GM12865 (cell line): ENCODE data around the gene ULBP1.
"Not testable (repeated sequence)": the region's sequence is repeated elsewhere in the genome, so short reads cannot be mapped to it uniquely, and the experiment has no call there.

Experiments
- DNase-seq: peaks from one replicate; pipeline ENCODE4 v3.0.0; 2010; ENCODE audit warnings: low read depth
- H3K4me3 ChIP-seq: 2 replicates; pipeline ENCODE4 v1.5.1; 2011; ENCODE audit warnings: mild to moderate bottlenecking, low read depth, low read length, control low read depth
- TF ChIP-seq, protein P1 (sequence below): IDR thresholded peaks from 2 replicates; pipeline ENCODE4 v1.5.1; 2011; ENCODE audit warnings: low read length, control low read depth, low read depth, inconsistent platforms; ENCODE audit not compliant: insufficient read depth; ENCODE audit errors: missing control alignments

ULBP1 gene

DNA sequence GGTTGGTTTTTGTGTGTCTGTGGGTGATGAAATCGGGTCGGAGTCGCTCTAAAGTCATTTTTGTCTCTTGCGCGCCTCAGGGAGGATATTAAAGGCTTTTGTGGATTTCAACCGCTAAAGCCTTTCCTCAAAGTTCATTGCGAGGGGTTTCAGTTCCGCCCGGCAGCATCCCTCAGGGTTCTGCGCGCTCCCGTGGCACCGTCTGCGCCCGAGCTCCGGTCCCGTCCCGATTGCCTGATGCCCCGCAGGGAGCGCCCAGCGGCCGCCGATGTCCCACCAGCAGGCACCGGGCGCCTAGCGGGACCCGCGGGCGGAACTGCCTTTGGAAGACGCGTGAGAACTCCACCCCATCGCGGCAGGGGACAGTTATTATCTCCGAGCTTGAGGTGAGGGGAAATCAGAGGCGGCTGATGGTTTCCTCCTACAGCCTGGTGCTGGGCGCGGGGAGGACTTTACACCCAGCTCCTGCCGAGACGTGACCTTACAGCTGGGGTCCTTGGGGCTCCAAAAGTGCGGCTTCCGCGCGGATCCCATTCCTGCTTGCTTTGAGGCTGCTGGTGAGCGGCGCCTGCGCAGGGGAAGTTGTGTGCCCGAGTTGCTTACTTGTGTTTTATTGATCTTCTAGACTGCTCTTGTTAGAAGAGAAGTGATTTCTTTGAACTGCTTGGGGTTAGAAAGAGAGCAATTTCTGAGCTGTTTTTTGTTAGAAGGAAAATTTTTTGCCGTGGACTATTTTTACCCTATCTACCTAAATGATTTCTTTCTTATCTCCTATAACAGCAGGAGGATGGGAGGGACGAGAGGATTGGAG is 27.1 kb downstream of the ULBP1 start:
- peak overlapping the region; percentile 18; the same call in 1 of the 2 replicates for H3K4me3 ChIP-seq
- no peak for DNase-seq
- TF ChIP-seq, protein P1, sequence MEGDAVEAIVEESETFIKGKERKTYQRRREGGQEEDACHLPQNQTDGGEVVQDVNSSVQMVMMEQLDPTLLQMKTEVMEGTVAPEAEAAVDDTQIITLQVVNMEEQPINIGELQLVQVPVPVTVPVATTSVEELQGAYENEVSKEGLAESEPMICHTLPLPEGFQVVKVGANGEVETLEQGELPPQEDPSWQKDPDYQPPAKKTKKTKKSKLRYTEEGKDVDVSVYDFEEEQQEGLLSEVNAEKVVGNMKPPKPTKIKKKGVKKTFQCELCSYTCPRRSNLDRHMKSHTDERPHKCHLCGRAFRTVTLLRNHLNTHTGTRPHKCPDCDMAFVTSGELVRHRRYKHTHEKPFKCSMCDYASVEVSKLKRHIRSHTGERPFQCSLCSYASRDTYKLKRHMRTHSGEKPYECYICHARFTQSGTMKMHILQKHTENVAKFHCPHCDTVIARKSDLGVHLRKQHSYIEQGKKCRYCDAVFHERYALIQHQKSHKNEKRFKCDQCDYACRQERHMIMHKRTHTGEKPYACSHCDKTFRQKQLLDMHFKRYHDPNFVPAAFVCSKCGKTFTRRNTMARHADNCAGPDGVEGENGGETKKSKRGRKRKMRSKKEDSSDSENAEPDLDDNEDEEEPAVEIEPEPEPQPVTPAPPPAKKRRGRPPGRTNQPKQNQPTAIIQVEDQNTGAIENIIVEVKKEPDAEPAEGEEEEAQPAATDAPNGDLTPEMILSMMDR = no peak

DNA sequence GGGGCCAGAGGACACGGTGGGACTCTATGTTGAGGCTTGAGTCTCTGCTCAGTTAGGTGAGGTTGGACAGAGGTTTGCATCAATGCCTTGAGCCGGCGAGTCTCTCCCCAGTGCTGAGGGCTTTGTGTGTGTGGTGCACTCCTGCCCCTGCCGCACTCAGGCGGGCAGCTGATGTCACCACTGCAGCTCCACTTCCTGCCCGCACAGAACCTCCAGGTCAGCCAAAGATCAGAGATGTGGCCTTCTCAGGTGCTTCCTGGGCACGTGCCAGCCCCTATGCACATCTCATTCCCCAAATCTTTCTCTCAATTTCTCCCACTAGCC is 27.7 kb downstream of the ULBP1 start:
- DNase-seq, H3K4me3 ChIP-seq: not testable (repeated sequence)

DNA sequence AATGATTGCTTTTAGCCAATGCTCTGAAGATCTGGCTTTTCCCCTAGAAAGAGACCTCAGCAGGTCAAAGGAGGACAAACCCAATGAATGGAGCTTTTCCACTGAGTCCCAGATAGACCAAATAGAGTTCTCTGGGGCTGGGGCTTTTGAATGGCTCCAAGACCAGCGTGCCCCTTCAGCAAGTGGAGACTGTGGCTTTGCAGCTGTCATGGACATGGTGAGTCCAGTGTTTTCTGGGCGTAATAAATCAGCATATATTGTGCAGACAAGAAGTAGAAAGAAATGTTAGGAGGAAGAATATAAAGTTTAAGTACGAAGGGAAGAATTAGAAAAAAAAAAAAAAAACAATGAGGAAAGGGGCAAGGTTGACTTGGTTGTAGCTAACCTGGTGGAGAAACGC is 28.1 kb downstream of the ULBP1 start:
- DNase-seq = no peak
- TF ChIP-seq, protein P1 = no peak
- H3K4me3 ChIP-seq = no peak overlapping the region

DNA sequence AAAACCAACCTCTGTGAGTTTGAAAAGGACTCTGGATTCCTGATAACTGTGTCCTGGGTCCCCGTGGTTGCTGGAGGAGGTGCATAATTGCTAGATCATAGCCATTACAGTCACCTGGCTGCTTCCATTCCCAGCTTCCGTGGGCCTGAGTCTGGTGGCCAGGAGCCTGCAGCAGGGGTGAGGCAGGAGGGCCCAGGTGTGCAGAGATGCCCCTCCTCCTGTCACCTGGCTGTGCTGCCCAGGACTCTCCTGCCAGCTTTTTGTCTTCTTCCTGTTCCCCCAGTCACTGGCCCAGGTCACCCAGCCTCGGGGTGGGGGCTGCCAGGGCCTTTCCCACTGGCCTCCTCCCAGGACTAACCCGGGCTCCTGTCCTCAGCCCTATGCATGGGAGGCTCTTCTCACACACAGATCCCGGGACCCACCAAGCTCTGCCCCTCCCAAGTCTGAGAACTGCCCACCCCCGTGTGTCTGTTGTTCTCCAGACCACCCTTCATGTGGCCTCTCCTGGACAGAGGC is 31.6 kb downstream of the ULBP1 start:
- DNase-seq = no peak
- no peak overlapping the region for H3K4me3 ChIP-seq
- TF ChIP-seq, protein P1 = no peak

DNA sequence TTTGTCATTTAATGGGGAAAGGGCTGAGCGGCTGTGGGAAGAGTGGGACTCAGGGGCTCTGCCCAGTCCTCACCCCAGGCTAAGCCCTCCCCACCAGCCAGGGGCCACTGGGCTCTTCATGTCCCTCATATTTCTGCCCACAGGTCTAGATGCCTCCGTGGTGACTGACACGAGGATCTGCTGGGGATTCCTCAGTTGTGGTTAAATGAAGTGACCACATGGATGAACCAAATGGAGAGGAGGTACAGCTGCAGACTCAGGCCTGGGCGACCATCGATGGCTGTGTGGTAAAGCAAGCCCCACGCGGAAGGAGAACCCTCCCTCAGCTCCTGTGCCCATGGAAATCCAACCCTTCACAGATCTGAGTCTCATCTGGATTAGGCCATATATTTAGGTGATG is 32.2 kb downstream of the ULBP1 start:
- TF ChIP-seq, protein P1 = no peak
- H3K4me3 ChIP-seq = no peak overlapping the region
- DNase-seq = no peak

DNA sequence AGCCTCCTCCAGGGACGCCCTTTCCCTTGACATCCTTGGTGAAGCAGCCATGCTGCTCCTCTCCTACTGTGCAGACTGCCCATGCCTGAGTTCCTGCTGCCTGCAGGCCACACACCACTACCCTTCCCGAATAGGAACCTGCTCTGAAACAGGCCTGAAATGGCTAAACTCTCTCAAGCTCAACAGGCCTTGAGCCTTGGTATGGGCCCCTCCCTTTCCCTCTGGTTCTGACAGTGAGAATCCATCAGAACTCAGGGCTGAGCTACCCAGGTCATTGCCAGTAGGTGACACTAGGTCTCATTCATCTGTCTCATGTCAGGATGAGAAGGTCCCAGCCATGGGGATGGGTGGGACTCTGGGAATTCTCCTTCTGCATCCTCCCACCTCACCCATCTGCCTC is 35.9 kb downstream of the ULBP1 start:
- TF ChIP-seq, protein P1 = no peak
- no peak for DNase-seq

DNA sequence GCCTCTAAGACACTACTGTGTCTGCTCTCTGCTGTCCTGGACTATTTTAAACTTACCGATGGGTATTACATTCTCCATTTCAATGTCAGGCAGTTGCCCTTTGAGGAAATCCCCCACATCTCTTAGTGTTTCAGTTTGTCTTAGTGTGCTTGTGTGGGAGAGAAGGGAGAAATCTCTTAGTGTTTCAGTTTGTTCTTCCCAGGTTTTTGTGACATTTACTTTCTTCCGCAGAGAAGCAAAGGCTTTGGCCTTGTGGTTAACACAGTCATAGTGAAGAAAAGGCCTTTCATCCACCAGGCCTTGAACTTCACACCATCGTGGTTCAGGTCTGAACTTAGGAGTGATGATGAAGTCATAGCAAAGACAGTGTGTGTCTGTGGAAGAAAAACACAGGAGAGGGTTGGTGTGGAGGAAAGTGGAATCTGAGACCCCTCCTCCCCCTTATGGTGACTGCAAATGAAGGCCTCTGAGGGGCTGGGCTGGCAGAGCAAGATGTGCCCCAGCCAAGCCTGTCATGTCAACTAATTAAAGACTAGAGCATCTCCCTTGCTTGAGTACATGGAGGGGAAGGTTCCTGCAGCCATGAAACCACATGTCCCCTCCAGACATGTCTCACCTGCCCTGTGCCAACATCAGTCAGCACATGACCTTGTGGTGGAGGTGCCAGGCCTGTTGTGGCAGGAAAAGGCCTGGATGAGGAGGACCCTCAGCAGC is 37.7 kb downstream of the ULBP1 start:
- TF ChIP-seq, protein P1 = no peak
- DNase-seq = peak; percentile 83
- no peak overlapping the region for H3K4me3 ChIP-seq

More for the DNA sequence above, 35.9 kb downstream of the ULBP1 start:
- H3K4me3 ChIP-seq = no peak overlapping the region
